ENCODE data around the gene SDS.

SDS gene

DNA sequence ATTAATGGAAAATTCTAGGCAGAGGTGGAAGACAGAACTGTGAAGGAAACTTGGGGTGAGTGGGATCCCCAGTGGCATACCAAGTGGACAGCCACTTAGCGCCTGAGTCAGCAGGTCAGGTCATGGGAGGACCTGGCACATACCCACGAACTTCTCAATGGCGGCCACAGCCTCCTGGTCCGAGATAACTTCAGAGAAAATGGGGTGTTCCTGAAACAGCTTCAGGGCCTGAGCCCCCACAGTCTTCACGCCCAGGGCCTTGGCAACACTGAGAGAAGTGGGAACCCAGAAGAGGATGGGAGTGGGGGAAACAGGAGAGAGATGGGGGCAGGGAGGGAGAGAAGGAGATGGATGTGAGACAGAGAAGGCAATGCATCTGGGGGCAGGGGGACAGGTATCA lies 9.9 kb downstream of the SDS start:
- no peak overlapping the region for H3K9ac ChIP-seq (ENCODE audit: low read depth, low read length)
- H3K27me3 ChIP-seq (ENCODE audit: insufficient read depth, low read length, poor library complexity), result no peaks in the 10 kb centered on the region
- no peaks in the 10 kb centered on the region for H3K36me3 ChIP-seq (ENCODE audit: insufficient read depth, low read length)
- ATAC-seq (ENCODE audit: insufficient read depth, low read depth), result no peak
- no peaks in the 10 kb centered on the region for H4K20me1 ChIP-seq (ENCODE audit: insufficient read depth, low read length)
- no peaks in the 10 kb centered on the region for H3K9me3 ChIP-seq (ENCODE audit: insufficient read depth, low read length, severe bottlenecking)
- no peak overlapping the region for H3K4me3 ChIP-seq (ENCODE audit: low read depth in 1 of 2, low read length in 2 of 2)
- no peaks in the 10 kb centered on the region for H3K4me1 ChIP-seq (ENCODE audit: insufficient read depth, low read length)
- no peak for TF ChIP-seq EZH2 (IDR thresholded peaks at IDR 0.05; ENCODE audit: borderline replicate concordance, low read depth, low read length, severe bottlenecking)
- TF ChIP-seq, protein P1, sequence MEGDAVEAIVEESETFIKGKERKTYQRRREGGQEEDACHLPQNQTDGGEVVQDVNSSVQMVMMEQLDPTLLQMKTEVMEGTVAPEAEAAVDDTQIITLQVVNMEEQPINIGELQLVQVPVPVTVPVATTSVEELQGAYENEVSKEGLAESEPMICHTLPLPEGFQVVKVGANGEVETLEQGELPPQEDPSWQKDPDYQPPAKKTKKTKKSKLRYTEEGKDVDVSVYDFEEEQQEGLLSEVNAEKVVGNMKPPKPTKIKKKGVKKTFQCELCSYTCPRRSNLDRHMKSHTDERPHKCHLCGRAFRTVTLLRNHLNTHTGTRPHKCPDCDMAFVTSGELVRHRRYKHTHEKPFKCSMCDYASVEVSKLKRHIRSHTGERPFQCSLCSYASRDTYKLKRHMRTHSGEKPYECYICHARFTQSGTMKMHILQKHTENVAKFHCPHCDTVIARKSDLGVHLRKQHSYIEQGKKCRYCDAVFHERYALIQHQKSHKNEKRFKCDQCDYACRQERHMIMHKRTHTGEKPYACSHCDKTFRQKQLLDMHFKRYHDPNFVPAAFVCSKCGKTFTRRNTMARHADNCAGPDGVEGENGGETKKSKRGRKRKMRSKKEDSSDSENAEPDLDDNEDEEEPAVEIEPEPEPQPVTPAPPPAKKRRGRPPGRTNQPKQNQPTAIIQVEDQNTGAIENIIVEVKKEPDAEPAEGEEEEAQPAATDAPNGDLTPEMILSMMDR (IDR thresholded peaks at IDR 0.05; ENCODE audit: borderline replicate concordance, extremely low read depth, low read length, poor library complexity, severe bottlenecking), result no peak
- no peak for DNase-seq
- no peak overlapping the region for H2AFZ ChIP-seq (ENCODE audit: low read depth, low read length)
- H3K79me2 ChIP-seq (ENCODE audit: insufficient read depth, low read length), result no peaks in the 10 kb centered on the region
- H3K4me2 ChIP-seq (ENCODE audit: insufficient read depth, low read length), result no peak overlapping the region
- no peak overlapping the region for H3K27ac ChIP-seq (ENCODE audit: low read length)

DNA sequence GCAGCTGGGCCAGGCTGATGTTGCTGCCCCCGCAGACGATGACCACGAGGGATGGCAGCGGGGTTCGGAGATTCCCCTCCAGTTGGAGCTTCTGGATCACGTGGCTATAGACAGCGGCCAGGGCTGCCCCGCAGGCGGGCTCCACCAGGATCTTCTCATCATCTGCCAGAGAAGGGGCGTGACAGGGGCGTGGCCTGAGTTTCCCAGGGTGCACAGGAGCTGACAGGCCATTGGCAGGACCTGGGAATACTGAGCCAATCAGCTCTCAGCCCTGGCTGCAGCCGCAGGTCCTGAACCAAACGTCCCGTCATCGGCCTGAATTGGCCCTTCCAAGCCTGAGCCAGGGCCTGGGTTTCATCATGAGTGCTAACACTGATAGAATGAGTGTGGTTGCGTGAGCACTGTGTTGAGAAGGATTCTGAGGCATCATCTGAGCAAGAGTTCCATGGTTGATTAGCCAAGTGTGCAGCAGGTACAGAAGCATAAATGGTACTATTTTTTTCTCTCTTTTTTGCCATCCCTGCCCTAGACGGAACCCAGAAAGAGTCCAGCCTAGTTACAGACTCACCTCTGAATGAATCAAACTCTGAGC lies 10.6 kb downstream of the SDS start:
- Histone ChIP-seq H3K9ac (ENCODE audit: low read depth, low read length) (no peak overlapping the region), H3K27ac (ENCODE audit: low read length) (no peak overlapping the region), H3K4me1 (ENCODE audit: insufficient read depth, low read length) (no peaks in the 10 kb centered on the region), H3K4me2 (ENCODE audit: insufficient read depth, low read length) (no peak overlapping the region), H3K27me3 (ENCODE audit: insufficient read depth, low read length, poor library complexity) (no peaks in the 10 kb centered on the region), H3K36me3 (ENCODE audit: insufficient read depth, low read length) (no peaks in the 10 kb centered on the region), H3K79me2 (ENCODE audit: insufficient read depth, low read length) (no peaks in the 10 kb centered on the region), H3K9me3 (ENCODE audit: insufficient read depth, low read length, severe bottlenecking) (no peaks in the 10 kb centered on the region), H2AFZ (ENCODE audit: low read depth, low read length) (no peak overlapping the region), H3K4me3 (ENCODE audit: low read depth in 1 of 2, low read length in 2 of 2) (no peak overlapping the region), H4K20me1 (ENCODE audit: insufficient read depth, low read length) (no peaks in the 10 kb centered on the region)
- ATAC-seq (ENCODE audit: insufficient read depth, low read depth) (no peak; the same call in 2 of the 3 replicates), DNase-seq (no peak)
- TF ChIP-seq EZH2 (IDR thresholded peaks at IDR 0.05; ENCODE audit: borderline replicate concordance, low read depth, low read length, severe bottlenecking), result no peak
- TF ChIP-seq, protein P1 (IDR thresholded peaks at IDR 0.05; ENCODE audit: borderline replicate concordance, extremely low read depth, low read length, poor library complexity, severe bottlenecking), result no peak

DNA sequence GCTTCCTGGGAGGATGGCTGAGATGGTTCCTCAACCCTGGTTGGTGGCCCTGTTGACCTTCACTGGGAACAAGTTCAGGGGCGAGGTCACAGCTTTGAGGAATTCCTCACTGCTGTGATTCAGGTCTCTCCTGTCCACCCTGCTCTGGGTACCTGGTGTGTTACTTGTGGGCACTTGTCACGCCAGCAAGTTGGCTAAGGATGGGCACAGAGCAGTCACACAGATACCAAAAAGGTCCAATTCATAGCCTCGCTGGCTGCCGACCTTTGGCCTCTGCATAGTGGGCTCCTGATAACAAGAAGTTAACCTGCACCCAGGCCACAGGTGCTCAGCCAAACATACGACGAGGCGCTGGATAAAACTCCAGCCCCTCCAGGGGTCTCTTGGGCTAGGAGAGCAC lies 11.2 kb downstream of the SDS start:
- Histone ChIP-seq H4K20me1 (ENCODE audit: insufficient read depth, low read length) (no peaks in the 10 kb centered on the region), H3K4me1 (ENCODE audit: insufficient read depth, low read length) (no peaks in the 10 kb centered on the region), H3K9ac (ENCODE audit: low read depth, low read length) (no peak overlapping the region), H3K27me3 (ENCODE audit: insufficient read depth, low read length, poor library complexity) (no peaks in the 10 kb centered on the region), H3K79me2 (ENCODE audit: insufficient read depth, low read length) (no peaks in the 10 kb centered on the region), H3K9me3 (ENCODE audit: insufficient read depth, low read length, severe bottlenecking) (no peaks in the 10 kb centered on the region), H3K27ac (ENCODE audit: low read length) (no peak overlapping the region), H3K4me3 (ENCODE audit: low read depth in 1 of 2, low read length in 2 of 2) (no peak overlapping the region), H3K4me2 (ENCODE audit: insufficient read depth, low read length) (no peak overlapping the region), H3K36me3 (ENCODE audit: insufficient read depth, low read length) (no peaks in the 10 kb centered on the region), H2AFZ (ENCODE audit: low read depth, low read length) (no peak overlapping the region)
- TF ChIP-seq, protein P1 (IDR thresholded peaks at IDR 0.05; ENCODE audit: borderline replicate concordance, extremely low read depth, low read length, poor library complexity, severe bottlenecking), result no peak
- TF ChIP-seq EZH2 (IDR thresholded peaks at IDR 0.05; ENCODE audit: borderline replicate concordance, low read depth, low read length, severe bottlenecking), result no peak
- no peak for ATAC-seq (ENCODE audit: insufficient read depth, low read depth)
- no peak for DNase-seq
